Spleen (tissue), 11 donors: ENCODE data around the gene NEMF. TPM values are rescaled to one million over a fixed set of nuclear protein-coding genes. Genes with fewer than 3 reads are reported as not detected.
"Not testable (repeated sequence)": the region's sequence is repeated elsewhere in the genome, so short reads cannot be mapped to it uniquely, and the experiment has no call there.

Source experiments
- DNase-seq: peaks from one replicate; pipeline ENCODE4 v3.0.0-alpha.2; 2020
- H3K27ac ChIP-seq, 8 donors: fragments of 200-600 bp; sonication (generic) in 7 of 8; 1 replicate in 4 of 8; 2 replicates in 4 of 8; pipeline versions ENCODE4 v1.5.0 to v1.8.0; 2016 to 2021; ENCODE audit warnings: inconsistent platforms in 4 of 8, mild to moderate bottlenecking in 4 of 8, moderate library complexity in 1 of 8
- H3K27me3 ChIP-seq, 7 donors: fragments of 200-600 bp; sonication (generic) in 6 of 7; replicated peaks in 1 of 7; 1 replicate in 4 of 7; 2 replicates in 3 of 7; pipeline versions ENCODE4 v1.5.0 to v1.8.0; 2016 to 2021; ENCODE audit warnings: inconsistent platforms in 3 of 7, mild to moderate bottlenecking in 1 of 7
- H3K36me3 ChIP-seq, 6 donors: fragments of 200-600 bp; sonication (generic) in 5 of 6; 1 replicate in 4 of 6; 2 replicates in 2 of 6; pipeline versions ENCODE4 v1.5.0 to v1.8.0; 2016 to 2021; ENCODE audit warnings: inconsistent platforms in 2 of 6
- H3K4me1 ChIP-seq, 6 donors: fragments of 200-600 bp; sonication (generic) in 5 of 6; 1 replicate in 3 of 6; 2 replicates in 3 of 6; pipeline versions ENCODE4 v1.5.0 to v1.8.0; 2016 to 2021; ENCODE audit warnings: inconsistent platforms in 3 of 6
- H3K4me3 ChIP-seq, 8 donors: fragments of 200-600 bp; sonication (generic) in 7 of 8; 1 replicate in 4 of 8; 2 replicates in 4 of 8; pipeline versions ENCODE4 v1.5.0 to v1.8.0; 2016 to 2021; ENCODE audit warnings: inconsistent platforms in 4 of 8, mild to moderate bottlenecking in 4 of 8, moderate library complexity in 2 of 8
- H3K9me3 ChIP-seq, 8 donors: fragments of 200-600 bp; sonication (generic) in 7 of 8; 1 replicate in 4 of 8; 2 replicates in 4 of 8; pipeline versions ENCODE4 v1.5.0 to v1.8.0; 2016 to 2021; ENCODE audit warnings: inconsistent platforms in 4 of 8
- POLR2A ChIP-seq, 3 donors: fragments of 450-650 bp; IDR thresholded peaks; one replicate each; pipeline ENCODE4 v1.5.1; 2017; ENCODE audit warnings: antibody characterized with exemption in 3 of 3, mild to moderate bottlenecking in 1 of 3
- POLR2AphosphoS5 ChIP-seq, 3 donors: sonication (generic); formaldehyde crosslinking; IDR thresholded peaks; one replicate each; pipeline ENCODE4 v1.5.1; 2017; ENCODE audit warnings: antibody characterized with exemption in 3 of 3
- WGBS, 5 donors: extraction: QIAGEN DNeasy Blood & Tissue Kit in 3 of 5; methylation state at CpG; one replicate each; pipeline versions ENCODE4 v1.1.5 to v1.1.7; 2013 to 2018; 5-methylcytosine and 5-hydroxymethylcytosine counted together
- intact Hi-C: fragments of 100-400 bp; cut with DNase I; formaldehyde crosslinking; loops from one replicate; pipeline ENCODE4 v1.15.0; 2023; ENCODE audit warnings: low total_unique reads
- polyA plus RNA-seq, 3 donors: library from polyadenylated mRNA; stranded (reverse); fragments of 200-250 nt; gene quantifications; one replicate each; pipeline ENCODE4 v1.2.1, GENCODE V29; 2013
- total RNA-seq, 7 donors: library from RNA; depleted of rRNA in 3 of 7; stranded (reverse); fragments of >200 nt in 3 of 7; fragmentation: NEBNext Ultra II Directional in 4 of 7; extraction: Animal tissue kit (Norgen Biotek cat#: 25700) in 4 of 7; gene quantifications; one replicate each; pipeline versions ENCODE4 v1.1.0 to v1.2.1, GENCODE V29; 2016 to 2021
- TF ChIP-seq, protein P1 (sequence below), 11 experiments: fragments of 200-600 bp in 7 of 11; fragments of 450-650 bp in 4 of 11; sonication (generic) in 4 of 11; IDR thresholded peaks in 8 of 11; conservative IDR thresholded peaks in 3 of 11; 1 replicate in 7 of 11; 2 replicates in 4 of 11; pipeline versions ENCODE4 v1.4.0 to v1.8.0; 2016 to 2021; ENCODE audit warnings: antibody characterized with exemption in 11 of 11, inconsistent platforms in 4 of 11, mild to moderate bottlenecking in 1 of 11
- donor health status: healthy with polysubstance abuse.
- donor health status: DM: no; HTN: no; CAD: no; lungs with moderate emphysema.
- donor health status: DM: no; HTN: no; CAD: no.
- donor health status: Bipolar disorder and iron deficiency.
- donor health status: healthy.
- donor health status: DM: no; HTN: no; CAD: no.
- donor health status: DM: yes; HTN: yes; CAD: no.

Gene NEMF
- total and polyA plus RNA-seq, 10 donors, result 24.3 to 187 (median 82.4) TPM

GRCh38 chr14:49820176-49820575, 32.4 kb downstream of the NEMF start:
- Histone ChIP-seq H3K27me3 (no peaks in the 10 kb centered on the region), H3K36me3 (peaks cover 14 to 95% (median 76%) of the 10 kb centered on the region in 6 donors), H3K4me3 (no peak overlapping the region), H3K27ac (no peak overlapping the region), H3K9me3 (peaks cover 0 to 14% (median 12%) of the 10 kb centered on the region in 8 donors), H3K4me1 (no peaks in the 10 kb centered on the region)
- 95 to 100% (median 97%) methylated on average over 12 of the region's 12 CpGs for WGBS, 5 donors
- intact Hi-C loops, result no loop called here
- no peak for DNase-seq
- TF ChIP-seq, protein P1, sequence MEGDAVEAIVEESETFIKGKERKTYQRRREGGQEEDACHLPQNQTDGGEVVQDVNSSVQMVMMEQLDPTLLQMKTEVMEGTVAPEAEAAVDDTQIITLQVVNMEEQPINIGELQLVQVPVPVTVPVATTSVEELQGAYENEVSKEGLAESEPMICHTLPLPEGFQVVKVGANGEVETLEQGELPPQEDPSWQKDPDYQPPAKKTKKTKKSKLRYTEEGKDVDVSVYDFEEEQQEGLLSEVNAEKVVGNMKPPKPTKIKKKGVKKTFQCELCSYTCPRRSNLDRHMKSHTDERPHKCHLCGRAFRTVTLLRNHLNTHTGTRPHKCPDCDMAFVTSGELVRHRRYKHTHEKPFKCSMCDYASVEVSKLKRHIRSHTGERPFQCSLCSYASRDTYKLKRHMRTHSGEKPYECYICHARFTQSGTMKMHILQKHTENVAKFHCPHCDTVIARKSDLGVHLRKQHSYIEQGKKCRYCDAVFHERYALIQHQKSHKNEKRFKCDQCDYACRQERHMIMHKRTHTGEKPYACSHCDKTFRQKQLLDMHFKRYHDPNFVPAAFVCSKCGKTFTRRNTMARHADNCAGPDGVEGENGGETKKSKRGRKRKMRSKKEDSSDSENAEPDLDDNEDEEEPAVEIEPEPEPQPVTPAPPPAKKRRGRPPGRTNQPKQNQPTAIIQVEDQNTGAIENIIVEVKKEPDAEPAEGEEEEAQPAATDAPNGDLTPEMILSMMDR (IDR thresholded peaks at IDR 0.05 in 8 of 11, conservative IDR thresholded peaks at IDR 0.05 in 3 of 11), result no peak

- intact Hi-C loops, result no loop called here
- DNase-seq, result no peak
- TF ChIP-seq, protein P1 (IDR thresholded peaks at IDR 0.05 in 8 of 11, conservative IDR thresholded peaks at IDR 0.05 in 3 of 11), result no peak
- TF ChIP-seq POLR2AphosphoS5 (IDR thresholded peaks at IDR 0.05) (no peak), POLR2A (IDR thresholded peaks at IDR 0.05) (no peak)
- no peak overlapping the region for H3K4me3 ChIP-seq
- WGBS, 5 donors, result 93 to 100% (median 99%) methylated on average over 3 of the region's 3 CpGs
- H3K27me3 ChIP-seq, result no peaks in the 10 kb centered on the region
- H3K4me1 ChIP-seq, result no peaks in the 10 kb centered on the region
- H3K27ac ChIP-seq, result no peak overlapping the region
- H3K36me3 ChIP-seq, result peaks cover 9 to 95% (median 74%) of the 10 kb centered on the region in 6 donors
- H3K9me3 ChIP-seq, result peaks cover 0 to 26% (median 17%) of the 10 kb centered on the region in 8 donors
Observed at GRCh38 chr14:49816844-49817243, 35.7 kb downstream of the NEMF start.

GRCh38 chr14:49816118-49816517, 36.5 kb downstream of the NEMF start:
- Histone ChIP-seq H3K36me3 (peaks cover 9 to 98% (median 81%) of the 10 kb centered on the region in 6 donors), H3K9me3 (peaks cover 0 to 27% (median 17%) of the 10 kb centered on the region in 8 donors)
- intact Hi-C loops, H3K27ac ChIP-seq, H3K4me3 ChIP-seq, H3K4me1 ChIP-seq, H3K27me3 ChIP-seq, DNase-seq: not testable (repeated sequence)
- 94 to 97% (median 96%) methylated on average over 2 of the region's 2 CpGs for WGBS, 5 donors

GRCh38 chr14:49808780-49809179, 43.8 kb downstream of the NEMF start:
- no peaks in the 10 kb centered on the region for H3K4me1 ChIP-seq
- H3K36me3 ChIP-seq, result peaks cover 0 to 100% (median 81%) of the 10 kb centered on the region in 6 donors
- no peak for DNase-seq
- no peak overlapping the region for H3K27ac ChIP-seq
- no peaks in the 10 kb centered on the region for H3K27me3 ChIP-seq
- TF ChIP-seq, protein P1 (IDR thresholded peaks at IDR 0.05 in 8 of 11, conservative IDR thresholded peaks at IDR 0.05 in 3 of 11), result no peak
- TF ChIP-seq POLR2AphosphoS5 (IDR thresholded peaks at IDR 0.05) (no peak), POLR2A (IDR thresholded peaks at IDR 0.05) (no peak)
- no peak overlapping the region for H3K4me3 ChIP-seq
- peaks cover 0 to 13% (median 5%) of the 10 kb centered on the region in 8 donors for H3K9me3 ChIP-seq
- intact Hi-C loops, result no loop called here
- WGBS, 5 donors, result 0% methylated on average over 1 of the region's 1 CpG

DNA sequence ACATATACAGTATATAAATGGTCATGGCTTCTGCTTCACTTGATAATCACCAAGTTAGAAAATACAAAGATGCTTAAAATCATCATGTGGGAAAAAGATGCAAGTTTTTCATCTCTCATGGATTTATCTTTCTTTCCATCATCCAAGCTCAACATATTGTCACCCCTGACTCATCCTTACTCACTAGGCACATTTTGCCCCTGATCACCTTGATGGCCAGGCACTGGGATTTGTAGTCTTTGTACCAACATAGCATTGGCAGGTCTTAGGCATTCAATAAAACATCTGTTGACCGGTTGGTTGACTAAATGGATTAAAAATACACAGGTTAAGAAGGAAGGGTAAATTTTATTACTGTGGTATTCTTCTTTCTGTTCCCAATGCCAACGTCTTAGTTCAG, 56.6 kb downstream of the NEMF start:
- WGBS, 5 donors, result 86 to 98% (median 92%) methylated on average over 2 of the region's 2 CpGs
- no peak overlapping the region for H3K4me3 ChIP-seq
- intact Hi-C loops, result loop anchor here (10.0 kb wide), 1 partner anchor 49 kb away; no protein-coding TSS in a partner anchor

More for the DNA sequence above, 56.6 kb downstream of the NEMF start:
- Histone ChIP-seq H3K27me3 (no peaks in the 10 kb centered on the region), H3K27ac (no peak overlapping the region), H3K9me3 (no peaks in the 10 kb centered on the region), H3K4me1 (peaks cover 0 to 4% (median 0%) of the 10 kb centered on the region in 6 donors), H3K36me3 (peaks cover 0 to 100% (median 90%) of the 10 kb centered on the region in 6 donors)
- DNase-seq, result no peak
- TF ChIP-seq POLR2AphosphoS5 (IDR thresholded peaks at IDR 0.05), result no peak
- TF ChIP-seq, protein P1 (IDR thresholded peaks at IDR 0.05 in 8 of 11, conservative IDR thresholded peaks at IDR 0.05 in 3 of 11), result no peak
- TF ChIP-seq POLR2A (IDR thresholded peaks at IDR 0.05), result no peak
